IPS-20b (cell line): Measurements from ENCODE around the gene OR4K5.
A peak's percentile ranks its signal among the peaks of the same experiment; 100 is the strongest.

Experiments used
- H3K27ac ChIP-seq: one replicate; pipeline ENCODE4 v1.5.1; 2013; ENCODE audit warnings: low read length
- H3K27me3 ChIP-seq: 2 replicates; pipeline ENCODE4 v1.6.1; 2013; ENCODE audit warnings: mild to moderate bottlenecking, low read length, inconsistent platforms; ENCODE audit not compliant: insufficient read depth
- H3K36me3 ChIP-seq: 2 replicates; pipeline ENCODE4 v1.6.1; 2013; ENCODE audit warnings: low read depth, mild to moderate bottlenecking, inconsistent platforms, low read length, moderate library complexity; ENCODE audit not compliant: insufficient read depth
- H3K4me1 ChIP-seq: 2 replicates; pipeline ENCODE4 v1.6.1; 2013; ENCODE audit warnings: mild to moderate bottlenecking, control low read depth, inconsistent platforms, low read length, moderate library complexity; ENCODE audit not compliant: insufficient read depth
- H3K4me3 ChIP-seq: 2 replicates; pipeline ENCODE4 v1.5.1; 2013; ENCODE audit warnings: mild to moderate bottlenecking, low read length, inconsistent platforms
- H3K9ac ChIP-seq: 2 replicates; pipeline ENCODE4 v1.6.1; 2013; ENCODE audit warnings: low read depth, mild to moderate bottlenecking, inconsistent platforms, low read length, moderate library complexity
- H3K9me3 ChIP-seq: 2 replicates; pipeline ENCODE4 v1.6.1; 2013; ENCODE audit warnings: mild to moderate bottlenecking, low read depth, low read length, inconsistent platforms; ENCODE audit not compliant: insufficient read depth

OR4K5 gene

DNA sequence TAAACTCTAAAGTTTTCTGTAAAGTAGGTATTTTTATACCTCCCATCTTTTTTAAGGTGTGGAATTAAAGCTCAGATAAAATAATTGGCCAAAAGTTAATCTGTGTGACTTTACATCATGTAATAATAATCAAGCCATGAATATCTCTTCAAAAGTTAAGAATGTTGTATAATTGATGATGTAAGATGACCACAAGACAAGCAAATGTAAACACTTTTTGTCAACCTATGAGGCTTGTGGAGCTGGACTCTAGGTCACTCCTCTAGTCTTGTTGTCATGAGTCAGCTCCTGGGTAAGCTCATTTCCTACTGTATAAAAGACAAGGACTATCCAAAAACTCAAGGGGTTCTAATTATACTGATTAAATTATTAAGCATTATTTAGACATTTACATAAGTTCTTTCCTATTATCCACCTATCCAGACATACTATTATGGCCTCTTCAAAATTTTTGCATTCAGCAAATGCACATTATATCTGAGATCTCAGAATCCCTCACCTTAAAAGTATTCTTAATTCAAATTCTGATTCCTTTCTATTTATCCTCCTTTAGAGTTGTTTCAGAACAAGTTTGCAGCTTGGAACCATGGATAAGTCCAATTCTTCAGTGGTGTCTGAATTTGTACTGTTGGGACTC is at the start of gene OR4K5:
TSS of gene OR4K5 (plus strand) at position 587 of the 637 bp plus-strand sequence. CDS start at position 587, 0 bp downstream.
- no peaks in the 10 kb centered on the region for H3K27me3 ChIP-seq

GRCh38 chr14:19873178-19873577 is 47.2 kb upstream of the OR4K5 start:
- Histone ChIP-seq H3K4me3 (peak overlapping the region; percentile 35; the same call in 1 of the 2 replicates), H3K4me1 (no peaks in the 10 kb centered on the region), H3K36me3 (no peaks in the 10 kb centered on the region), H3K27me3 (no peaks in the 10 kb centered on the region), H3K9ac (no peak overlapping the region), H3K27ac (no peak overlapping the region), H3K9me3 (peaks cover 90% of the 10 kb centered on the region)

More for the DNA sequence above, at the start of gene OR4K5:
- Histone ChIP-seq H3K9ac (no peak within 1 kb of the TSS), H3K4me3 (peak within 1 kb of the TSS; percentile 17; the same call in 1 of the 2 replicates), H3K36me3 (no peaks in the 10 kb centered on the region), H3K9me3 (peaks cover 93% of the 10 kb centered on the region), H3K4me1 (no peaks in the 10 kb centered on the region), H3K27ac (no peak within 1 kb of the TSS)

GRCh38 chr14:19874842-19875241 is 45.6 kb upstream of the OR4K5 start, which contains the start of gene OR4K2:
OR4K2 (plus strand) TSS chr14:19875142; CDS start chr14:19876268, 1,126 bp downstream.
- H3K4me1 ChIP-seq = no peaks in the 10 kb centered on the region
- H3K9me3 ChIP-seq = peaks cover 91% of the 10 kb centered on the region
- no peak within 1 kb of the TSS for H3K4me3 ChIP-seq
- H3K27me3 ChIP-seq = no peaks in the 10 kb centered on the region
- no peak within 1 kb of the TSS for H3K27ac ChIP-seq
- no peaks in the 10 kb centered on the region for H3K36me3 ChIP-seq
- no peak within 1 kb of the TSS for H3K9ac ChIP-seq

GRCh38 chr14:19878029-19878642 is 42.3 kb upstream of the OR4K5 start:
- no peaks in the 10 kb centered on the region for H3K4me1 ChIP-seq
- no peak overlapping the region for H3K27ac ChIP-seq
- H3K4me3 ChIP-seq = no peak overlapping the region
- H3K36me3 ChIP-seq = no peaks in the 10 kb centered on the region
- peaks cover 94% of the 10 kb centered on the region for H3K9me3 ChIP-seq
- H3K27me3 ChIP-seq = no peaks in the 10 kb centered on the region
- H3K9ac ChIP-seq = no peak overlapping the region

GRCh38 chr14:19895282-19895681 is 25.1 kb upstream of the OR4K5 start:
- H3K4me1 ChIP-seq = no peaks in the 10 kb centered on the region
- H3K27ac ChIP-seq = no peak overlapping the region
- H3K9me3 ChIP-seq = peaks cover 95% of the 10 kb centered on the region

DNA sequence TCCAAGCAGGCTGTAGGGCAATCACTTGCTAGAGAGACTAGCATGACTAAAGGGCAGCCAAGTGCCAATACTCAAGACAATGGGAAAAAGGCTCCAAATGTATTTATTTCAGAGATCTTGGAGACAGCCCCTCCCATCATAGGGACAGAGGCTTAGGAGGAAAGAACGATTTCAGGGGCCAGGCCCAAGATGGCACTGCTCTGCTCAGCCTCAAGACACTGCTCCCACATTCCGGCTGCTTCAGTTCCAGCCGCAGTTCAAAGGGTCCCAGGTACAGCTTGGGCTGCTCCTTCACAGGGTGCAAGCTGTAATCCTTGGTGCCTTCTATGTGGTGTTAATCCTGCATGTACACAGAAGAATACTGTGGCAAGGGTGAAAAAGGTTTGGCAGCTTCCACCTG is 19.4 kb upstream of the OR4K5 start:
- H3K27me3 ChIP-seq = no peaks in the 10 kb centered on the region
- H3K4me3 ChIP-seq = no peak overlapping the region
- peaks cover 92% of the 10 kb centered on the region for H3K9me3 ChIP-seq
- H3K36me3 ChIP-seq = no peaks in the 10 kb centered on the region
- no peak overlapping the region for H3K9ac ChIP-seq
- no peak overlapping the region for H3K27ac ChIP-seq
- no peaks in the 10 kb centered on the region for H3K4me1 ChIP-seq

More at GRCh38 chr14:19895282-19895681, 25.1 kb upstream of the OR4K5 start:
- no peak overlapping the region for H3K9ac ChIP-seq
- no peaks in the 10 kb centered on the region for H3K36me3 ChIP-seq
- no peaks in the 10 kb centered on the region for H3K27me3 ChIP-seq
- no peak overlapping the region for H3K4me3 ChIP-seq

DNA sequence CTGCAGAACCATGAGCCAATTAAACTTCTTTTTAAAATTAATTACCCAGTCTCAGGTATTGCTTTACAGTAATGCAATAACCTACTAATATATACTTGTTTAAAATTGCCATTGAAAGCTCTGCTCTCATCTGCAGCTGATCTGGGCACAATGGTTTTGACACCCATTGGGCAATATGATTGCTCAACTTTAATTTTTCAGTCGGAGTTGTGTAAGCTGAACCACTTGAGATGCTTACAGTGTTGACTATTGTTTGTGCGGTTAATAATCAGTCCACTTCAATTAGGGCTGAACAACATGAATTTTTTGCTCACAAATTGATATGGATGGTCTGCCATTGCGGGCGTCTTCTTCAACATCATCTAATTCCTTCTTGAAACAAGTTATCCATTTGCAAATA is 18.0 kb upstream of the OR4K5 start:
- Histone ChIP-seq H3K9me3 (peaks cover 92% of the 10 kb centered on the region), H3K27ac (no peak overlapping the region), H3K4me1 (no peaks in the 10 kb centered on the region)

DNA sequence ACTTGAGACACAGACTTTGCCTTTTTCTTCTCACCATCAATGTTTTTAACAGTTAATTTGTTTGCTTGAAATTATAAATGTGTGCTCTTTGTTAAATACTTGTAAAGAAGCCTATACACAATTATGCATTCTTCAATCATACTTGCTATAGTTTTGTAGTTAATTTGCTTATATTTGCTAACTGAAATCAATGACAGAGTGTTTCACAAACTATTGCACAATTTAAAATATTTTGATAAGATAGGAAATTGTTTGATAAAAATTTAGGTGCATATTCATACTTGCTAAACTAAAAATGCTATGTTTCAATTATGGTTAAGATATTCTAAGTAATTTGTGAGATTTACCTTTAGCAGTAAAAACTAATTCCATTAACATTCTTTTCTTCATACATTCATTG is 13.7 kb upstream of the OR4K5 start:
- Histone ChIP-seq H3K9ac (no peak overlapping the region), H3K27ac (no peak overlapping the region), H3K4me3 (no peak overlapping the region), H3K4me1 (no peaks in the 10 kb centered on the region), H3K27me3 (no peaks in the 10 kb centered on the region), H3K9me3 (peaks cover 95% of the 10 kb centered on the region), H3K36me3 (no peaks in the 10 kb centered on the region)

More for the DNA sequence above, 18.0 kb upstream of the OR4K5 start:
- H3K9ac ChIP-seq = no peak overlapping the region
- H3K36me3 ChIP-seq = no peaks in the 10 kb centered on the region
- H3K4me3 ChIP-seq = no peak overlapping the region
- H3K27me3 ChIP-seq = no peaks in the 10 kb centered on the region

DNA sequence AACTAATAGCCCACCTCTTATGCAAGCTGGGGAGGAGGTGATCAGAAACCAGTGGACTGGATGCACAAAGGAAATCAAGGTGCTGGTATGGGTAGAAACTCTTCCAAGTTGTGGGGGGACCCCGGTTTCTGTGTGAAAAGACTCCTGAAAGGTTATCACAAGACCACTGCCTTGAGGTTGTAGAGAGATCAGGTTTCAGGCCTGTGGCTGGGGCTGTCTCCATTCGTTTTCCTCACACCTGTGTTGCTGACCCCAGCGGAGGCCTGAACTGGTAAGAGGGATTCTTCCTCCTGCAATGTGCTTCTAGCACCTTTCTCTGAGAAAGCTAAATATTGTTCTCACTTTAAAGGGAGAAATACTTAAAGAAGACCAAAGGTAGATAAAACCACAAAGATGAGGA is 9.3 kb upstream of the OR4K5 start:
- Histone ChIP-seq H3K4me1 (no peaks in the 10 kb centered on the region), H3K9ac (no peak overlapping the region), H3K27me3 (no peaks in the 10 kb centered on the region), H3K36me3 (no peaks in the 10 kb centered on the region), H3K4me3 (no peak overlapping the region), H3K9me3 (peaks cover 74% of the 10 kb centered on the region), H3K27ac (no peak overlapping the region)

DNA sequence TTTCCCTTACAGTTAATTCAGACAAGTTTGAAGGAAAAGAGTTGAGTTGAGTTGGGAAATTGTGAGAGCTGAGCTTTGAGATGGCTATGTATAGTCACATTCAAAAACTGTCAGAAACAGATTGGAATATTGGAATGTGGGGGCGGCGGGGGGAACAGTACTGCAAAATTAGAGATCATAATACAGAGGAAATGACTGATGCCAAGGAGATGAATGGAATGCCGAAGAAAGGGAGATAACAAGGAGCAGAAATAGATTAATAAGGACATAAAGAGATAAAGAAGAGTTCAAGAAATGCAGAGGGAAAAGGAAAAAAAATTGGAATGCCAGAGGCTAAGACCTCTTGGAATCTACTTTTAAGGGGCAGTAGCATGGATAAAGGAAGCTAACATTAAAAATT is 3.2 kb upstream of the OR4K5 start:
- no peaks in the 10 kb centered on the region for H3K36me3 ChIP-seq
- H3K9ac ChIP-seq = no peak overlapping the region
- no peaks in the 10 kb centered on the region for H3K4me1 ChIP-seq
- H3K9me3 ChIP-seq = peaks cover 77% of the 10 kb centered on the region
- H3K27ac ChIP-seq = no peak overlapping the region
- H3K27me3 ChIP-seq = no peaks in the 10 kb centered on the region
- H3K4me3 ChIP-seq = 0 out of 2 replicates have a peak overlapping the region, but pooled peaks have one; percentile 29

DNA sequence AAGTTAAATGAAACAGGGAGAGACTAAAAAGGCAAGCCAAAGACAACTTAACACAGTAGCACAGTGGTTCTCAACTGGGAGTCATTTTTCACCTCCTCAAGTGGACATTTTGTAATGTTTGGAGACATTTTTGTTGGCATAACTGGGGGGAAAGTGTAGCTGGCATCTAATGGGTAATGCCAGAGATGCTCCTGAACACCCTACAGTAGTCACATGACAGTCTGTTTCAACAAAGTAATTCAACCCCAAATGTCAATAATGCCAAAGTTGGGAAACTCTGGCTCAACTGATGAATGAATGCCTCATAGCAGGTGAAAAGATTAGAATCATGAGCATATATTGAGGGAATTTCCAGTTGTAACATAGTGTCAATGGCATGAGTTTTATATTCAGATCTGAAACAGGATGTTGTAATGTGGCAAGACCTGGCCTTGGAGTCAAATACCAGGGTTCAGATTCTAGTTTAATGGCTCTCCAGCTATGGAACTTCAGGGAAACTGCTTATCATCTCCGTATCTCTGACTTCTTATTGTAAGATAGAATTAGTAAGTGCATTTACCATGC is 2.4 kb upstream of the OR4K5 start:
- no peaks in the 10 kb centered on the region for H3K4me1 ChIP-seq
- no peak overlapping the region for H3K9ac ChIP-seq
- no peaks in the 10 kb centered on the region for H3K27me3 ChIP-seq
- H3K27ac ChIP-seq = no peak overlapping the region
- no peak overlapping the region for H3K4me3 ChIP-seq
- peaks cover 82% of the 10 kb centered on the region for H3K9me3 ChIP-seq
- H3K36me3 ChIP-seq = no peaks in the 10 kb centered on the region
